ENCODE measurements around the gene VANGL1. TPM values are rescaled to one million over a fixed set of nuclear protein-coding genes. Genes with fewer than 3 reads are reported as not detected.

VANGL1 gene
- total and polyA plus RNA-seq, 2 of the 8 experiments (the other 6 are each of a cell fraction or from before 2014, with no cell fraction given) = 9.4 to 13.4 TPM

- TF ChIP-seq E2F6 (IDR thresholded peaks at IDR 0.05) = no peak
Measured at GRCh38 chr1:115596080-115596780, 45.5 kb upstream of the VANGL1 start (continued).

Measured in H1 (cell line).